ENCODE measurements around the gene TMC1.

The TMC1 gene

DNA sequence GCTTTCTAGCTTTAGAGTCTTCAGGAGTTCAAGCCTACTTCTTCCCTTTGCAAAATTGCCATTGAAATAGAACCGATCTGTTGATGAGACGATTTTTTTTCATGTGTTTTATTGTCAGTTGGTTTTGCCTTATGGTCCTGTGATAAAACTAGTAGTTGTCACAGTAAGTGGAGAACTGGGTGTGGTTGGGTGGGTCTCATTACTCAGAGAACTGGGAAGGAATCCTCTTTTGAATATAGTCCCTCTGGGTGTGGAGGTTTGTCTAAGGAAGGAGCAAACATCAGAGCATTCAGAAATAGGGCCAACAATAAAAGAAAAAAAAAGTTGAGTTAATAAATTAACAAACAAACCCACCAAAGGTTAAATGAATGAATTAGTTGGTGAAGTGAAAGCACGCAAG lies 362.5 kb downstream of the TMC1 start:
- DNase-seq, result no peak

DNA sequence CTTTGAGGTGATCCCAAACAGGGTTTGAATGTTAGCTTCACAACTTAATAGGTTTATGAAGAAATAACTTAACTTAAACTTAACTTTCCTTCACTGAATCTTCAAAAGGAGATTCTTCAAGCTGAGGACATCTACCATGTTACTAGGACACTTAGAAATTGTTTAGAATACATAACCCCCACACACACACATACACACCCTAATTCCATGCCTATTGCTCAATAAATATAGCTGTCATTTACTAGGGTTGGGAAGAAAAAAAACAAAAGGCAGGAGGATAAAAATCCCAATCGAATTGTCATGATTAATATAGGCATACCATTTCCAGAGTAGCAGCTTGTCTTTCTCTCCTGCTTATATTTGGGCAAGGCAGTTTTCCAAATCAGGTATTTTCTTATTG lies 363.1 kb downstream of the TMC1 start:
- DNase-seq, result no peak

All from activated CD4-positive, alpha-beta T cell treated with anti-CD3 and anti-CD28 coated beads for 4 hours (primary cell).